Stimulated activated CD8-positive, alpha-beta memory T cell treated with anti-CD3 and anti-CD28 coated beads, Interleukin-4, amount 100 ng/mL, for 4 hours (primary cell): ENCODE data around the gene SERPING1.

ENCODE experiments used
- DNase-seq, 2 donors: peaks; one replicate each; pipeline ENCODE4 v3.0.0-alpha.2; 2020; ENCODE audit warnings: low read depth in 2 of 2, low spot score in 1 of 2

SERPING1 gene

DNA sequence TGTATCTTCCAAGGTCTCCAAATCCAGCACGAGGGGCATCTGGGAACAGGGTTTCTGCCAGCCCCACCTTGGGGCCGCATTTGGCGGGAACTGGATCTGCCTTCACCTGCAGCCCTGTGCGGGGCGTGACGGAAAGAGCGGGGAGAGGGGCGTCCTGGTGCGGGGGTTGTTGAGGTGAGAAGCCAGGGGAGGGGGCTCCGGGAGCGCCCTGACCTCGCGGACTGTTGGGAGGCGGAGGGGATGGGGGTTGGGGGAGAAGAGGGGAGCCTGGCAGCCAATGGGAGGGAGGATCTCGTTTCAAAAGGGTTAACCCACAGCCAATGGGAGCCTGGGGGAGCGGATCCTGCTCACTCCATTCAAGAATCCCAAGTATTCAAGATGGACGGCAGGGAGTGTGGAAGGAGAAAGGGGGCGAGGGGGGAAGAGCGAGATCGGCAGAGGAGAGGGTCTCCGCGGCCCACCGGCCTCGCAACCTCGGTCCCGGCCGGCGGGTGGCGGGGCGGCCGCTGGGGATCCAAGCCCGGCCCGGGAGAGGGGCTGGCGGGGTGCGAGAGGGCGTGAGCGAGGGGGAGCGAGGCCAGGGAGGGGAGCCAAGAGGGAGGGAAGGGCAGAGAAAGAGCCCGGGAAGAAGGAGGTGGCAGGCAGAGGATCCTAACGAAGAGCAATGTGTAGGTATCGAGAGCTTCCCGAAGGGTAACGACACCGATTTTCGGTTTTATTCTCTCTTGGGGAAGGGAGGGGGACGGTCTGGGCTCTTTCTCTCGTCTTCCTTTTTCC lies 40.7 kb downstream of the SERPING1 start:
- DNase-seq = no peak

DNA sequence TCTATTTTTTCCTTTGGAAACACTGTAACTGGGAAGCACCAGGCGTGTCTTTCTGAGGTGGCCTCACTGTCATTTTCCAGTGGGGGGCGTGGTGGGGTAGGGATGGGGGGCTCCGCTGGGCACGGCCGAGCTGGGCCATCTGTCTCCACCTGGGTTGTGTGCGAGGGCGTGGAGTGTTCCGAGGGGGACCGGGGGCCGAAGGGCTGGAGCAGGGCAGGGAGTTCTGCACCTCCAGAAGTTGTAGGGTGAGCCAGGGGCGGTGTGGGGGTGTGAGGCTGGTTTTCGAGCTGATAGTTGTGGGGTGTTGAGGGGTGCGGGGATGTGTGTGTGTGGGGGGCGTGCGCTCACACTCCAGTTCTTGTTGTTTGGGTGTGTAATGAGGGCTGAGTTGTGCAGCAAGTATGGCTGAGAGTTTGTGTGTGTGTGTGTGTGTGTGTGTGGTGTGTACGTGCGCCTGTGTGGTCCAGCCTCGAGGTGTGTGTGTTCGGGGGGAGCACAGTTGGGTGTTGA lies 41.4 kb downstream of the SERPING1 start:
- DNase-seq = no peak

DNA sequence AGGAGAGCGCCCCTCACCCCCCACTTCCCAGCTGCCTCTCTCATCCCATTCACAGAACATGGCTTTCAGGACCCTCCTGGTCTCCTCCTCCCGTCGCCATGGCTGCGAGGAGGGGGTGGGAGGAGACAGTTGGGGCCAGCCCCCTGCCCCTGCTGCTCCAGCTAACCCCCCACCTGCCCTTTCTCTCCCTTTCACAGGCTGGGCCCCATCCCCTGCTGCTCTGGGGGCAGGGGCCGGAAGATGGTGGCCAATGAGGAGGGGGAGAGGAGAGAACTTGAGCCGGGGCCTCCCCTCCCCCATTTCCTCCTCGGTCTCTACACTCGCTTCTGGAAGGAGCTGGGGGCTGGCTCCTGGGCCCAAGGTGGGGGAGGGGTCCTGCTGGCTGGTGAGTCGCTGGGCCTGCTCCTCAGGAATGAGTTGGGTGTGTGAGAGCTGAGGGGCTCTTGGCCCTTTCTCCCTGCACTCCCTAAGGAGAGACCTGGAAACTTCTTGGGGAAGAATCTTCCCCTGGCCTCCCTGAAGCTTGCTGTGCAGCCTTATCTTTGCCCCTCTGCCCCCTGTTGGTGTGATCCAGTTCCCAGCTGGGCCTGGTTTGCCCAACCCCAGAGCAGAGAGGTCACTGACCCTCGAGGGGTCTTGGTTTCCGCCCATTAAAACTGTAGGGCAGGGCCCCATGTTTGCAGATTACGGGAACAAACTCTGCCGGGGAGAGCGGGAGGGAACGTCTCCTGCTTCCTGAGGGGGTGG lies 42.0 kb downstream of the SERPING1 start:
- no peak for DNase-seq

DNA sequence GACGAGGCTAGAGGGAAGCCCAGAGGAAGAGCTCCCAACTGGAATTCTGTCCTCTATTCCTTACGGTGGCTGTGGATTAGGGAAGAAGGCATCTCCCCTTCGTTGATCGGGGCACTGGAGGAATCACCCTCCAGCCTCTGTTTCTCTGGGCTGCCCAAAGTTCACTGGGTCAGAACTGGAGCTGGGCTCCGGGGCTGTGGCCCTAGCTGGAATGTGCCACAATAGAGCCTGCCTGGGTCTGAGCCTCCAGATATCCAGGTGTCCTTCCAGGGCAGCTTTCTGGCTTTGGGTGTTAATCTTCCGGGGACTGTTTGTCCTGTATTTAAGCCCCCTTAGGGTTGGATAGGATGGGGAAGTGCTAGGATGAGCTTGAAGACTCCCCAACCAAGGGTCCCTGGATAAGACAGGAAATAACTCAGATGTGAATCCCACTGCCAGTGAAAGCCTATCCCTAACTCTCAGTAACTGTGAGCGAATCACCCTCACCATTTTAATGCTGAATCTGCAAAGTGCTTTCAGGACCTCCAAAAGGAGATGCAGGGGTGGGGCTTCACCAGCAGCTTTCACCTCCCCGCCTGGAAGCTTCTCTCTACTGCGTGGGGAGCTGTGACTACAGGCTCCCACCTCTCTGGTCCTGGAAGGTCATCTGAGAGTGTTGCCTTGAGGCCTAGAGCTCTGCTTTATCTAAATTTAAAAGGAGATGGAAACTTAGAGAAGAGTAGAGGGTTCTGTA lies 42.7 kb downstream of the SERPING1 start:
- no peak for DNase-seq

DNA sequence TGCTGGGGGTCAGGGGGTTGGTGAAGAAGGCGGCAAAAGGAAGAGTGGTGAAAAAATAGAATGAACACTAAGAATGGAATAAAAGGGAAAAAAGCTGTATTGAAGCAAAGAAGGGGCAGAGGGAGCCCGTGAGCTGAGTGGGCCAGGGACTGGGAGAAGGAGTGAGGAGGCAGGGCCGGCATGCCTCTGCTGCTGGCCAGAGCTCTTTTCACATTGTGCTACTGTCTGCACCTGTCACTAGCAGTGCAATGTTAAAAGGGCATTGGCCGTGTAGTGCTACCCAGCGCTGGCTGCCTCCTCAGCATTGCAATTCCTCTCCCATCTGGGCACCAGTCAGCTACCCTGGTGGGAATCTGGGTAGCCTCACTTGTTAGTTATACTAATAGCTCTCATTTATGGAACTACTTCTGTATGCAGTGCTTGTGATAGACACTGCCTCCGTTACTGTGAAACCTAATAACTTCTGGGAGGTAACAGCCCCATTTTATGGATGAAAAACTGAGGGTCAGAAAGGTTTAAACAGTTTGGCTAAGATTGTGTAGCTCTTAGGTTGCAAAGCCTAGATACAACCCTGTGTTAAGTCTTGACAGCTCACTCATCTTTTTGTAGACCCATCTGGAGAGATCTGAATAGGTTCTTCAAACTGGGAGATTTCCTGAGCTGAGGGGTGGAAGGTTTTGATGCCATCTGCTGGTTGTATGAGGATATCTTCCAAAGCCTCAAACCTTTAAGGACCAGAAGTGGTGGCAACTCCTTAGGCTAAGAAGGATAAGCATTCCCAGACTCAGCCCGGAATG lies 43.7 kb downstream of the SERPING1 start:
- no peak for DNase-seq

DNA sequence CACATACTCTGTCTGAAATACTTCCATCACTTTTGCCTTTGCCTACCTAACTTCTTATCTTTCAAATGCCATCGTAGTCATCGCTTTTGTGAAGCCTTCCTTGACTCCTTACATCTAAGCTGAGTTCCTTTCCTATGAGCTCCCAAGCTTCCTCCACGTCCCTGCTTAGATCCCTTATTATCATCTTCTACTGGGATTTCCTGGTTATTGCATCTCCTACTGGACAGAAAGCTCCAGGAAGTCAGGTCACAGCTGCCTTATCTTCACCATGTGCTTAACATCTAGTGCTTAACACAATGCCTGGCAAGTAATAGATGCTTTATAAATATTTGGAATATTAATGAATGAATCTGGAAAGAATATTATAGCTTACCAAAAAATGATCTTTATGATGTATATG lies 46.3 kb downstream of the SERPING1 start:
- DNase-seq = no peak

DNA sequence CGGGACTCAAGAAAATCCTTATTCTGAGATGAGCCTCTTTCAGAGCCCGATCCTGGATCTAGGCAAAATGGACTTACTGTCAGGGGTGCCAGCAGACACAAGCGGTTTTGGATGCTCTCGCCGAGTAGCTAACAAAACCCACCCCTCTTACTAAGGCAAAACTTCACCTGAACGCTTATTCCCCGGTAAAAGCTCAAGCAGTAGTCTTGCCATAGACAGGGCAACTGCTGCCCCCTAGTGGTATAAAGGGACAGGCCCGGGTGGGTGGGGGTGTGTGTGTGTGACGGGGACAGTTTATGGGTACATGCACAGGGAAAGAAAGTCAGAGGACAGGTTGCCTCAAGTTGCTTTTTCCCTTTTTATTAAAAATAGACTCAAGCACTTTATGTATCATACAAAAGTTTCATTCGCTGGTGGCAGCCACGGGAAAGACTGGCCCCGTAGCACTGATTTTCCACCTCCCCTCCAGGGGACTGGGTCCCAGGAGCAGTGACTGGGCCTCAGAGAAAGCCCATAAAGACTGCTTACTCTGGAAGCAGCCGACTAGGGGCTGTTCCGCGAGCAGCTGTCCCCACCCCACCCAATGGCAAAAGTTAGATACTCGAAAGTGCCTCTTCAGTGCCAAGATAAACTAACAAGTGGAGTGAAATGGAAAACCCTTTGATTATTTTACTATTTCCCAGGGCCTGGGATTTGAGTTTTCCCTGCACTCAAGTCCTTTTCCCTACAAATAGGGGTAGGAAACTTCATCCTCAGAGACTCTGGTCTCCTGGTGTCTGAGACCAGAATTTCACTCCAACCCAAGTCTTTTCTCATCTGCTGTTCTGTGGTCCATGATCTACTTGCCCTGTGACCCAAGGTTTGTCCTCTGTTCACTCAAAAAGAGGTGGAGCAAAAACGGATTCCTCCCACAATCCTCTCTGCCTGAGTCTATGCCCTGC lies 47.5 kb downstream of the SERPING1 start:
- peak; percentile 75 to 83 for DNase-seq

DNA sequence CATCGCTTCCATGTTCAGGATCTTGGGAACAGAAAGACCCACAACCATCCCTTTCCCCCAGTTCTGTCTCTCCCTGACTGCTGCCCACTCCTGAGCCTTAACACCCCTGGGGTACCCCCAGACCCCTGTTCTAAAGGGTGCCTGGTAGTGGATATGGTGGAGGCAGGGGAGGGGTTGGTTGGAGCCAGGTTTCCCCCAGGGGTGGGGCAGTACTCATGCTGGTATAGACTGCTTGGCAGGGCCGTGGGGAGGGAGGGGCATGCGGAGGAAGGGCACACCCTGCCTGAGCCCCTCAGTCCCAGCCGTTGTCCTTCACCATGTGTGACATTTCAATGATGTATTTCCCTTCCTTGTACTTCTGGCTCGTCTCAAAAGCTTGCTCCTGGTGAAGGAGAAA lies 48.2 kb downstream of the SERPING1 start:
- no peak for DNase-seq

DNA sequence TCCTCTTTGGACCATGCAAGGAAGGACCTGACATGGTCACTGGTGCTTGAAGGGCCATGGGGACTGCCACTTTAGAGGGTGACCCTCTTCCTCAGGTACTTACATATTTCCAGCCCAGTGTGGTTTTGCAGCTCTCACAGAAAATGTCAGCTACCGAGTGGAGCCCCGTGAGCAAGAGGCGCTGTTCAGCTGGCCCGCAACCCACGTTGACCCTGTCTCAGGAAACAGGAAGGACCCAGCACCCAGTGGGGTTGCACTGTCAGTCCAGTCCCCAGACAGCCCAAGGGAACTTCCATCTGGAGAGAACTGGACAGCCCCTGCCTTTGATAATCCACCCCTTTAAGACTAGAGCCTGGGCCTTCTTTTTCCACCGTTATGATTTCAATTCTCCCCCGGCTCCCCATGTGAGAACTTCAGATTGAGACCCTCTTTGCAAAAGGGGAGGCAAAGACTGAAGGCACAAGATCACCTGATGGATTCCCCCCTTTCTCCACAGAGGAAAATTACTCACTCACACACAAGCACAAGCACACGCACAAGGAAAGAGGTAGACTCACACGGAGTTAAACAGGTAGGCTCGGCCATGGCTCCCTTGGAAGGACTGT lies 48.8 kb downstream of the SERPING1 start:
- DNase-seq = no peak

DNA sequence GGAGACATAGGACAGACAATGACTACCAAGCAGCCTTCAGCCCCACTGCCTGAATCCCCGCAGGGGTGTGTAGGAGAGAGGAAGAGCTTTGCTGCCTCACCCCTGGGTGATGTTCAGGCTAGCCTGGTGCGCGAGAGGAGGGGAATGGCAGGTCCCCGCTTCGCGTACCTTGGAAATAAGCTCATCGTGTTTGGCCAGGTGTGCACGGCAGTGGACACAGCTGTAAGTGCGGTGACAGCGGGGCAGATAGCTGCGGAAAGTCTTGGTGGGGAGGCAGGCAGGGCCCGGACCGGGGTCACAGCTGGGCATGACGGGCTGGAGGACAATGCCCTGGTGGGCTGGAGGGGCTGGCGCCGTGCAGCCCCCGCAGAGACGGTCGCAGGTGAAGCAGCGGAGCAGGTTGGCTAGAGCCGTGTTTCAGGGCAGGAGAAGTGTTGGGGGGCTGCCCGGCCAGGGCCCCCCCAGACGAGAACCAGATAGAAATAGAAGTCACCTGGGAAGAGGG lies 49.4 kb downstream of the SERPING1 start:
- no peak for DNase-seq

DNA sequence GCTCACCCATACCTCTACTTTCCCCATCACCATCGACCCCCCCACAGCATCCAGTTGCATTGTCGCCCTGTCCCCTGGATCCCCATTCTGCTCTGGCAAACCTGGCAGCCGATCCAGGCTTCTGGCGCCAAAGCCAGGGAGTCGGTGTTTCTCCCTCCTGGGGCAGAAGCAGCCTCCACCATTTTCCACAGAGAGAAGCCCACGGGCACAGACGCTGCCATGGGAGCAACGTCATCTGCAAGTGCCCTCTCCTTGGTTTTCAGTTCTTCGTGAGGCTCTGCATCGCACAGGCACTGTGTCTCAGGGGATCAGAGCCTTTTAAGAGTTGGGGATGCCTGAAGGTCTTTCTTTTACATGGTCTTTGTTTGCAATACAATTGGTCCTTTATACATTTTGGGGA lies 49.9 kb downstream of the SERPING1 start:
- DNase-seq = no peak

DNA sequence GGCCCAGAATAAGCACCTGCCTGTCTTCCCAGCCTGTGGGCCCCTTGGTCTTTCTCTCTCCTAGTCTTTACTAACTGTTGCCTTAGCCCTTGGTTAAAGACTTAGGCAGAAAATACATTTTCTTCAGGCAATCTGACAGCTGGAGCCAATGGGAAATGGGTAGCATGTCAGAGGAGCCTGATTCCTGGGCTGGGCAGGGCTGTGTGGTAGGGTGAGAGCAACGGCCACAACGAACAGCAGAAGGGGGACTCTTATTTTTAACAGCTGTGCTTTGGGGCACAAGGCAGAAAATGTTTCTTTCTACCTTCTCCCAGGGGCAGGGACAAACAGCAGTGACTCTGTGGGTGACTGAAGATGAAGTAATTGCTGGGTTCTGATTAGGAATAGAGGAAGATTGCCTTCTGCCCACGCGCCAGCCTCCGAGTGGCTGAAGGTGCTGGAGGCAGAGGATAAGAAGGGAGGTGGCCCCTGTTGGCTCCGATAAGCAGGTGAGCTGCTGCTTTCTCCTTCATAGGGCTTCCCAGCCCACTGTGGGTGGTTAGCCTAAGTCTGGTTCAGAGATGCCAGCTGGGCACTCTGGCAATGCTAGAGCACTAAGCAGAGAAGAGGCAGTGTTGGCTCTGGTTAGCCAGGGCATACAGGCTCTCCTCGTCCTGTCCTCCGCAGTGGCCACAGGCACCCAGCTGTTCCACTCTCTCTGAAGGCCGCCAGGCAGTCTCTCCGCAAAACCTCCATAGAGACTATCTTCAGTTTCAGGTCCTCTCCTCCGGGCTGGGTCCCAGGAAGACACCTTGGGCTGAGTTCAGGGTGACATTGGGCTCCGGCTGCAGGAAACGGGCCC lies 50.7 kb downstream of the SERPING1 start:
- DNase-seq = no peak

DNA sequence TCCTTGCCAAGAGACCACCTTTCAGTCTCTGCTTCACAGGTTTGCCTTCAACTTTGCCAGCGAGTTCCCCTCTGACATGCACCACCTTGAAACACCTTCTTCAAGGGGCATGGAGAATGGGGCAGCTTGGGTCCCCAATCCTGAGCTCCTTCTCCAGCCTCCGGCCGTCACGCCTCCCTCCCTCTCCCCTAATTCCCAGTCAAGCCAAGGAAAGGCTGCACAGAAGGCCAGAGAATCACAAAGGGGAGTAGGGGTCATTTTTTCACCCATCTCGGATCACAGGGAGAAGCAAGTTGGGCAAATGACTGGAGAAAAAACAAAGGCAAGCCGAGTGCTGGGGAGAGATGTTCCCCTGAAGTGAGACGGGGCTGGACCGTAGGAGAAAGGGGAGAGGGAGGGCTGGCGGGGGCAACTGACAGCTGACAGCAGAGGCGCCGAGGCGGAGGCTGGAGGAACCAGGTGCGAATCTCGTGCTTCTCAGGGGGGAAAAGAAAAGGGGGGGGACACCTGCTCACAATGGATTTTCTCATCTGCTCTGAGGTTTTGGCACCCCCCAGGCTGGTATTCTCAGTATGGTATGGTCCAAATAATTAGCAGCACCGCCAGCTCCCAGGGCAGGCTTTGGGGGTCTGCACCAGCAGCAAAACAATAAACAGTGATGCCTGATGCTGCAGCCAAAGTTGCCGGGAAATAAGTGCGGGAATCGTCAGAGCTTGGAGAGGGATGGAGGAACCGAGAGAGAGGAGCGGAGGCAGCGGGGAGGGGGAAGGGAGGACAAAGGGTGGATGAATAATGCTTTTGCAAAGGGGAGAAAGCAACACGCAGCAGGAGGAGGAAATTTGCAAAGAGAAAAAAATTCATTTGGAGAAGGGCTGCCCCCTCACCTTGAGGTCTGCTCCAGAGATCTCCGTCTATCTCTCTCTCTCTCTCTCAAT lies 51.6 kb downstream of the SERPING1 start:
- DNase-seq = no peak

DNA sequence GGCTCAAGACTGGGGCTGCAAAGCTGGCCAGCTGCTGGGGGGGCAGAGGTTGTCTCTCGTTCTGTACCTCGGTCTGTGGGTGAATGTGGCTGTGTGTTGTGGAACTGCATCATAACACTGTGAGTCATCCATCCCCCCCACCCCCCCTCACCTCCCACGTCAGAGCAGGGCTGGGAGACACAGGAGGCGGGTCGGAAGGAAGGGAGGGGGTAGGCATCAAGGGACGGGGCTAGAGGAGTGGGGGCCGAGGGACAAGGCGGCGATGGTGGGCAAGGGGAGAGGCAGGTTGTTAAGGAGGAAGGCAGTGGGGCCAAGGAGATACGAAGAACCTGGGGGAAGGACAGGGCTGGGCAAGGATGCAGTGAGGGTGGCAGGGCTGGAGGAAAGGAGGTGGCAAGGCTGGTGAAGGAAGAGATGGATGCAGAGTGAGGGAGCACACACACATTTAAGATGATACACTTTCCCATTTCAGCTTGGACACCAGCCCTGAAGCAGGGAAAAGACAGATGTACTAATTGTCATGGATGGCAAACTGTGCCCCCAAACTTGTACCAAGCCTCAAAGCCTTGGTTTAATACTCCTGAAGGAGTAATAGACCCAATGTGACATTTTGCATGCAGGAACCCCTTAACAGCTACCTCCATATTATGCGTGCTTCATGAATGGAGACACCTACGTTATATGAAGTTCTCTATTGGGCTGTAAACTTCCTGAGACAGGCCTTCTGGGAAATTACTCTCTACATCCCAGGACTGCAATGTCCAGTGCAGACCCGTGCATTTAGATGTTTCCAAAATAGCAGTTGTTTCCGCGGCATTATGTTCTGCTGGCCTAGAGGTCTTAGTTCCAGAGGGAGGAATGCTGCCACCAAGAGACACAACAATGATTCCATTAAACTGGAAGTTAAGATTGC lies 52.6 kb downstream of the SERPING1 start, which contains the start of gene YPEL4:
Gene YPEL4 (minus strand): TSS at position 87 of the 913 bp plus-strand sequence. CDS start 2,805 bp downstream, outside the sequence.
- peak; percentile 33 to 51 for DNase-seq

DNA sequence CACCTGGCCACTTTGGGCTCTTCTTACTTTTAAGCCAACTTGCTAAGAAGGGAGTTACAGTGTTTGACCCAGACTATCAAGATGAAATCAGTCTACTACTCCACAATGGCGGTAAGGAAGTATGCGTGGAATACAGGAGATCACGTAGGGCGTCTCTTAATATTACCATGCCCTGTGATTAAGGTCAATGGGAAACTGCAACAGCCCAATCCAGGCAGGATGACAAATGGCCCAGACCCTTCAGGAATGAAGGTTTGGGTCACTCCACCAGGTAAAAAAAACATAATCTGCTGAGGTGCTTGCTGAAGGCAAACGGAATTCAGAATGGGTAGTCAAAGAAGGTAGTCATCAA lies 53.2 kb downstream of the SERPING1 start:
- no peak for DNase-seq

DNA sequence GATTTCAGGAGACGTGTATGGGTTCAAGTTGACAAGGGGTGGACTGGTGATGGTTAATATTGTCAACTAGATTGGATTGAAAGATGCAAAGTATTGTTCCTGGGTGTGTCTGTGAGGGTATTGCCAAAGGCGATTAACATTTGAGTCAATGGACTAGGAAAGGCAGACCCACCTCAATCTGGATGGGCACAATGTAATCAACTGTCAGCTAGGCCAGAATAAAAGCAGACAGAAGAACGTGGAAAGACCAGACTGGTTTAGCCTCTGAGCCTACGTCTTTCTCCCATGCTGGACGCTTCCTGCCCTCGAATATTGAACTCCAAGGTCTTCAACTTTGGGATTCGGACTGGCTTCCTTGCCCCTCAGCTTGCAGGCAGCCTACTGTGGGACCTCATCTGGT lies 53.9 kb downstream of the SERPING1 start:
- no peak for DNase-seq
